H1 (cell line): ENCODE data around the gene WDFY1. TPM values are rescaled to one million over a fixed set of nuclear protein-coding genes. Genes with fewer than 3 reads are reported as not detected.

ENCODE experiments used
- FOSL1 ChIP-seq: IDR thresholded peaks from 2 replicates; pipeline ENCODE4 v1.6.1; 2011; ENCODE audit warnings: mild to moderate bottlenecking, low read depth, low read length, moderate library complexity; ENCODE audit not compliant: insufficient read depth
- HDAC6 ChIP-seq: IDR thresholded peaks from one replicate; pipeline ENCODE4 v1.7.1; 2012; ENCODE audit warnings: low read depth, mild to moderate bottlenecking, inconsistent platforms, low read length, moderate library complexity
- RFX5 ChIP-seq: IDR thresholded peaks from 2 replicates; pipeline ENCODE4 v1.6.1; 2011; ENCODE audit warnings: low read depth, low read length, improper control_type of control experiment, borderline replicate concordance
- polyA plus RNA-seq, 7 experiments: library from polyadenylated mRNA; depleted of rRNA in 3 of 7; stranded (reverse) in 5 of 7; unstranded in 2 of 7; fragments of >200 nt in 5 of 7; fragments of 200-250 nt in 2 of 7; gene quantifications; 1 replicate in 5 of 7; 2 replicates in 1 of 7; 4 replicates in 1 of 7; pipeline versions ENCODE4 v1.2.1 to v1.2.3, GENCODE V29; 2011 to 2013; ENCODE audit warnings: missing spikeins in 2 of 7, mixed read lengths in 2 of 7
- total RNA-seq: library from RNA; stranded (reverse); fragmentation: NEBNext Ultra II Directional; extraction: Animal tissue kit (Norgen Biotek cat#: 25700); gene quantifications from 2 replicates; pipeline ENCODE4 v1.2.1, GENCODE V29; 2021

WDFY1 gene
- total and polyA plus RNA-seq, 2 of the 8 experiments (the other 6 are each of a cell fraction or from before 2014, with no cell fraction given) = 68.4 to 94.7 TPM

DNA sequence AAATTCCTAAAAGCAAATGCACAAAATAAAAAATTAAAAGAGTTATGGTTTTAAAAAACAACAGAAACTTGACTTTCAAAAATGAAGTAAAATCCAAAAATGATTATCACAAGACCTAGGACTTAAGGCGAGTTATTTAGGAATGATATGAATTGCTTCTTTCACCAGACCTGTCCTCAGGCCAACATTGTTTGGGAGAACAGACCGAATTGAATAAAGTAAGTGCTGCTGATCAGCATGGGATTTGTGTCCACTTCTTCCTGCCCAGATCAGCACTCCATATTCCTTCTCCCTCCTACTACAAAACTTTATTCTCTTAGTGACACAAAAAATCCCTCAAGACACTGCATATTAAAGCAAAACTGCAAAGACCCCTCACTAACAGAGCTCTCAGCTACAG is 39.1 kb downstream of the WDFY1 start (continued):
- TF ChIP-seq RFX5 (no peak), FOSL1 (no peak), HDAC6 (no peak)
- TF ChIP-seq, all 59 proteins: peak for 0
